K562 (cell line): Measurements from ENCODE around the gene SLFNL1. TPM values are rescaled to one million over a fixed set of nuclear protein-coding genes. Genes with fewer than 3 reads are reported as not detected.

Experiments used
- BRD9 ChIP-seq: fragments of 450-650 bp; IDR thresholded peaks from 2 replicates; pipeline ENCODE4 v1.6.1; 2018; ENCODE audit warnings: low read depth; ENCODE audit not compliant: partially characterized antibody
- CCNT2 ChIP-seq: IDR thresholded peaks from 2 replicates; pipeline ENCODE4 v1.6.1; 2011; ENCODE audit warnings: borderline replicate concordance, low read depth, mild to moderate bottlenecking, moderate library complexity, mixed read lengths, low read length; ENCODE audit not compliant: insufficient read length; ENCODE audit errors: extremely low read depth
- CEBPB ChIP-seq: fragments of 450-650 bp; IDR thresholded peaks from 2 replicates; pipeline ENCODE4 v1.6.1; 2016; ENCODE audit warnings: missing genetic modification characterization, missing compliant biosample characterization
- MTF1 ChIP-seq: fragments of 250-450 bp; sonication (Bioruptor Pico); IDR thresholded peaks from 2 replicates; pipeline ENCODE4 v1.9.0; 2021; ENCODE audit warnings: moderate library complexity, mild to moderate bottlenecking, inconsistent platforms, borderline replicate concordance
- NR2C2 ChIP-seq, 2 experiments: fragments of 200-800 bp in 1 of 2; sonication (Bioruptor generic) in 1 of 2; sonication (generic) in 1 of 2; formaldehyde crosslinking in 1 of 2; IDR thresholded peaks; 2 replicates each; pipeline versions ENCODE4 v1.6.1 to v1.8.0; 2016 to 2022; ENCODE audit warnings: mild to moderate bottlenecking in 1 of 2, missing compliant biosample characterization in 1 of 2, missing genetic modification characterization in 1 of 2, missing genetic modification reagents in 1 of 2
- PHB ChIP-seq: fragments of 250-450 bp; sonication (Bioruptor Pico); IDR thresholded peaks from 2 replicates; pipeline ENCODE4 v1.5.0; 2021
- SP1 ChIP-seq: sonication (generic); formaldehyde crosslinking; IDR thresholded peaks from 2 replicates; pipeline ENCODE4 v1.8.1; 2022; ENCODE audit warnings: mild to moderate bottlenecking, missing genetic modification reagents
- TCF7L2 ChIP-seq: fragments of 150-350 bp; IDR thresholded peaks from 2 replicates; pipeline ENCODE4 v1.6.1; 2016; ENCODE audit warnings: low read depth, mild to moderate bottlenecking, low read length, moderate library complexity
- ZNF140 ChIP-seq: fragments of 250-450 bp; sonication (Bioruptor Pico); IDR thresholded peaks from 2 replicates; pipeline ENCODE4 v1.8.0; 2021; ENCODE audit warnings: moderate library complexity, mild to moderate bottlenecking, inconsistent platforms
- ZNF436 ChIP-seq: fragments of 250-450, 450-650 bp; sonication (Bioruptor Pico); formaldehyde crosslinking; IDR thresholded peaks from 2 replicates; pipeline ENCODE4 v1.7.0; 2020; ENCODE audit warnings: mild to moderate bottlenecking
- ZSCAN32 ChIP-seq: fragments of 450-650 bp; formaldehyde crosslinking; IDR thresholded peaks from 2 replicates; pipeline ENCODE4 v1.4.0; 2020; ENCODE audit warnings: mild to moderate bottlenecking, moderate library complexity
- polyA plus RNA-seq, 8 experiments: library from polyadenylated mRNA; depleted of rRNA in 4 of 8; stranded (reverse) in 5 of 8; unstranded in 3 of 8; fragments of >200 nt; fragmentation: Nextera tagmentation in 2 of 8; fragmentation: Illumina TruSeq in 1 of 8; extraction: Ambion mirVana in 2 of 8; extraction: Trizol in 1 of 8; gene quantifications; 2 replicates each; pipeline versions ENCODE4 v1.2.1 to v1.2.3, GENCODE V29; 2011 to 2014; ENCODE audit warnings: inconsistent platforms in 1 of 8, missing spikeins in 1 of 8
- total RNA-seq, 7 experiments: library from RNA; depleted of rRNA in 6 of 7; stranded (reverse); fragments of >200 nt in 6 of 7; fragmentation: Illumina TruSeq in 2 of 7; extraction: Trizol in 2 of 7; gene quantifications; 2 replicates each; pipeline versions ENCODE4 v1.2.1 to v1.2.3, GENCODE V29; 2011 to 2021; ENCODE audit warnings: low replicate concordance in 1 of 7
- TF ChIP-seq, protein P1 (sequence below): fragments of 450-650 bp; IDR thresholded peaks from 2 replicates; pipeline ENCODE4 v1.6.1; 2014; ENCODE audit warnings: low read depth, mild to moderate bottlenecking, moderate library complexity, borderline replicate concordance
- TF ChIP-seq, protein P2 (sequence below): sonication (generic); formaldehyde crosslinking; IDR thresholded peaks from 2 replicates; pipeline ENCODE4 v1.8.0; 2023; ENCODE audit warnings: mild to moderate bottlenecking, missing genetic modification reagents
- TF ChIP-seq, protein P3 (sequence below): fragments of 450-650 bp; formaldehyde crosslinking; IDR thresholded peaks from 2 replicates; pipeline ENCODE4 v1.4.0; 2022; ENCODE audit warnings: missing genetic modification characterization
- TF ChIP-seq, protein P4 (sequence below): fragments of 250-450 bp; sonication (Bioruptor Pico); IDR thresholded peaks from 2 replicates; pipeline ENCODE4 v1.8.0; 2021; ENCODE audit warnings: mild to moderate bottlenecking, moderate library complexity

Gene SLFNL1
- total and polyA plus RNA-seq, 9 of the 15 experiments (the other 6 are each of a cell fraction or from before 2014, with no cell fraction given), result 0.05 to 0.14 (median 0.06) TPM; not detected in 5

DNA sequence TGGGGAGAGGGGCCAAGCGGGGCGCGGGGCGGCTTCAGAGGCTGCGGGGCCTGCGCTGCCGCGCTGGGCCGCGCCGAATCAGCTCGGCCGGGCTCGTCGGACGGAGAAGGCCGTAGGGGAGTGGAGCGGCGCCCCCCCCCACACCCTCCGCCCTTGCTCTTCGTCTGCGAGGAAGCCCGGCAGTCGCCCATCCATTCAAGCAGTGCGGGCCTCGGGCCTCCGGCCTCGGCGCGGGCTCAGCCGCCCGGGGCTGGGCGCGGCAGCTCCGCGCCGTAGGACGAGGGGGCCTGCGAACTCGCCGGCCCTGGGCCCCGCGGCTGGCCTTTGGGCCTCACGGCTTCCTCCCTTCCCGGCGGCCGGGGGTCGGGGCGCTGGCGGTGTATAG is 41.5 kb downstream of the SLFNL1 start (continued):
- TF ChIP-seq, protein P1, sequence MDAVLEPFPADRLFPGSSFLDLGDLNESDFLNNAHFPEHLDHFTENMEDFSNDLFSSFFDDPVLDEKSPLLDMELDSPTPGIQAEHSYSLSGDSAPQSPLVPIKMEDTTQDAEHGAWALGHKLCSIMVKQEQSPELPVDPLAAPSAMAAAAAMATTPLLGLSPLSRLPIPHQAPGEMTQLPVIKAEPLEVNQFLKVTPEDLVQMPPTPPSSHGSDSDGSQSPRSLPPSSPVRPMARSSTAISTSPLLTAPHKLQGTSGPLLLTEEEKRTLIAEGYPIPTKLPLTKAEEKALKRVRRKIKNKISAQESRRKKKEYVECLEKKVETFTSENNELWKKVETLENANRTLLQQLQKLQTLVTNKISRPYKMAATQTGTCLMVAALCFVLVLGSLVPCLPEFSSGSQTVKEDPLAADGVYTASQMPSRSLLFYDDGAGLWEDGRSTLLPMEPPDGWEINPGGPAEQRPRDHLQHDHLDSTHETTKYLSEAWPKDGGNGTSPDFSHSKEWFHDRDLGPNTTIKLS, result no peak
- no peak for TF ChIP-seq ZNF436
- no peak for TF ChIP-seq BRD9
- TF ChIP-seq, protein P2, sequence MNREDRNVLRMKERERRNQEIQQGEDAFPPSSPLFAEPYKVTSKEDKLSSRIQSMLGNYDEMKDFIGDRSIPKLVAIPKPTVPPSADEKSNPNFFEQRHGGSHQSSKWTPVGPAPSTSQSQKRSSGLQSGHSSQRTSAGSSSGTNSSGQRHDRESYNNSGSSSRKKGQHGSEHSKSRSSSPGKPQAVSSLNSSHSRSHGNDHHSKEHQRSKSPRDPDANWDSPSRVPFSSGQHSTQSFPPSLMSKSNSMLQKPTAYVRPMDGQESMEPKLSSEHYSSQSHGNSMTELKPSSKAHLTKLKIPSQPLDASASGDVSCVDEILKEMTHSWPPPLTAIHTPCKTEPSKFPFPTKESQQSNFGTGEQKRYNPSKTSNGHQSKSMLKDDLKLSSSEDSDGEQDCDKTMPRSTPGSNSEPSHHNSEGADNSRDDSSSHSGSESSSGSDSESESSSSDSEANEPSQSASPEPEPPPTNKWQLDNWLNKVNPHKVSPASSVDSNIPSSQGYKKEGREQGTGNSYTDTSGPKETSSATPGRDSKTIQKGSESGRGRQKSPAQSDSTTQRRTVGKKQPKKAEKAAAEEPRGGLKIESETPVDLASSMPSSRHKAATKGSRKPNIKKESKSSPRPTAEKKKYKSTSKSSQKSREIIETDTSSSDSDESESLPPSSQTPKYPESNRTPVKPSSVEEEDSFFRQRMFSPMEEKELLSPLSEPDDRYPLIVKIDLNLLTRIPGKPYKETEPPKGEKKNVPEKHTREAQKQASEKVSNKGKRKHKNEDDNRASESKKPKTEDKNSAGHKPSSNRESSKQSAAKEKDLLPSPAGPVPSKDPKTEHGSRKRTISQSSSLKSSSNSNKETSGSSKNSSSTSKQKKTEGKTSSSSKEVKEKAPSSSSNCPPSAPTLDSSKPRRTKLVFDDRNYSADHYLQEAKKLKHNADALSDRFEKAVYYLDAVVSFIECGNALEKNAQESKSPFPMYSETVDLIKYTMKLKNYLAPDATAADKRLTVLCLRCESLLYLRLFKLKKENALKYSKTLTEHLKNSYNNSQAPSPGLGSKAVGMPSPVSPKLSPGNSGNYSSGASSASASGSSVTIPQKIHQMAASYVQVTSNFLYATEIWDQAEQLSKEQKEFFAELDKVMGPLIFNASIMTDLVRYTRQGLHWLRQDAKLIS (CRISPR knock-in tag), result no peak; the same call in none of the 2 replicates
- TF ChIP-seq ZSCAN32 (CRISPR knock-in tag), result no peak
- no peak for TF ChIP-seq ZNF140 (CRISPR knock-in tag)
- TF ChIP-seq CEBPB (tag), result no peak
- TF ChIP-seq SP1 (CRISPR knock-in tag), result no peak
- TF ChIP-seq, protein P3, sequence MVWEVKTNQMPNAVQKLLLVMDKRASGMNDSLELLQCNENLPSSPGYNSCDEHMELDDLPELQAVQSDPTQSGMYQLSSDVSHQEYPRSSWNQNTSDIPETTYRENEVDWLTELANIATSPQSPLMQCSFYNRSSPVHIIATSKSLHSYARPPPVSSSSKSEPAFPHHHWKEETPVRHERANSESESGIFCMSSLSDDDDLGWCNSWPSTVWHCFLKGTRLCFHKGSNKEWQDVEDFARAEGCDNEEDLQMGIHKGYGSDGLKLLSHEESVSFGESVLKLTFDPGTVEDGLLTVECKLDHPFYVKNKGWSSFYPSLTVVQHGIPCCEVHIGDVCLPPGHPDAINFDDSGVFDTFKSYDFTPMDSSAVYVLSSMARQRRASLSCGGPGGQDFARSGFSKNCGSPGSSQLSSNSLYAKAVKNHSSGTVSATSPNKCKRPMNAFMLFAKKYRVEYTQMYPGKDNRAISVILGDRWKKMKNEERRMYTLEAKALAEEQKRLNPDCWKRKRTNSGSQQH (CRISPR knock-in tag), result no peak
- TF ChIP-seq MTF1 (CRISPR knock-in tag), result no peak
- peak; percentile 45 for TF ChIP-seq CCNT2
- TF ChIP-seq TCF7L2, result no peak
- TF ChIP-seq, protein P4, sequence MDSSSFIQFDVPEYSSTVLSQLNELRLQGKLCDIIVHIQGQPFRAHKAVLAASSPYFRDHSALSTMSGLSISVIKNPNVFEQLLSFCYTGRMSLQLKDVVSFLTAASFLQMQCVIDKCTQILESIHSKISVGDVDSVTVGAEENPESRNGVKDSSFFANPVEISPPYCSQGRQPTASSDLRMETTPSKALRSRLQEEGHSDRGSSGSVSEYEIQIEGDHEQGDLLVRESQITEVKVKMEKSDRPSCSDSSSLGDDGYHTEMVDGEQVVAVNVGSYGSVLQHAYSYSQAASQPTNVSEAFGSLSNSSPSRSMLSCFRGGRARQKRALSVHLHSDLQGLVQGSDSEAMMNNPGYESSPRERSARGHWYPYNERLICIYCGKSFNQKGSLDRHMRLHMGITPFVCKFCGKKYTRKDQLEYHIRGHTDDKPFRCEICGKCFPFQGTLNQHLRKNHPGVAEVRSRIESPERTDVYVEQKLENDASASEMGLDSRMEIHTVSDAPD (CRISPR knock-in tag), result no peak
- TF ChIP-seq PHB (CRISPR knock-in tag), result no peak
- no peak; the same call in 1 of the 2 replicates for TF ChIP-seq NR2C2 (CRISPR knock-in tag; IDR thresholded peaks at IDR 0.05)
- no peak; the same call in none of the 2 replicates for TF ChIP-seq NR2C2 (tag; IDR thresholded peaks at IDR 0.05)
